ENCODE results near the gene SLF2. TPM values are rescaled to one million over a fixed set of nuclear protein-coding genes. Genes with fewer than 3 reads are reported as not detected.

SLF2 gene
- total and polyA plus RNA-seq, 9 of the 15 experiments (the other 6 are each of a cell fraction or from before 2014, with no cell fraction given): 1.7 to 18.4 (median 7.8) TPM

DNA sequence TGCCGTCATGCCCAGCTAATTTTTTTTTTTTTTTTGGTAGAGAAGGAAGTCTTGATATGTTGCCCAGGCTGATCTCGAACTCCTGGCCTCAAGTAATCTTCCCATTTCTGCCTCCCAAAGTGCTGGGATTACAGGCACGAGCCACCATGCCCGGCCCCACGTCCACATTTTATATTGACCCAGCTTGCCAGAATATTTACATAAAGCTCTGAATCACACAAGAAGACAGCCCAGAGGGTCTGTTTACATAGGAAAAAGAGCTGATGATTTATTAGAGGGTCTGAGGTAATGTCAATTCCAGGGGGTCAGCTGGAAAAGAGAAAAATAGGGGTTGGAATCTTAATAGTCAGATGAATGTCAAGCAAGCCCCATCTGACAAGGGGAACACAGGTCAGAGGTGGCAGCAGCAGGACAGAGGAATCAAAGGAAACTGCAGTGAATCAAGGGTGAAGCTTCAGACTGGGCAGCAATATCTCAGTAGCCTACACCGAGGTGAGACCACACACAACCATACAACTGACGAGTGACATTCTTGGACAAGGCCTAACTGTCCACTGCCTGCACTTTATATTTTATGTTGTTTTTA lies 15.8 kb upstream of the SLF2 start:
- intact Hi-C loops (cut with micrococcal nuclease): no loop called here
- H3K27ac ChIP-seq (ENCODE audit: extremely low read depth, low read depth, low read length): no peak overlapping the region
- no peak overlapping the region for H2AFZ ChIP-seq (ENCODE audit: low read depth, low read length)
- 0 out of 4 replicates have a peak overlapping the region, but pooled peaks of 1 of the 2 experiments have one; percentile 26 for H3K9ac ChIP-seq (ENCODE audit: insufficient read depth in 1 of 2, low read depth in 2 of 2, low read length in 2 of 2)
- ChIA-PET POLR2A (interaction anchor here (0.6 to 0.7 kb wide), 2 partner anchors 53 to 183 kb away, joined by 3 to 4 read pairs; no protein-coding TSS in a partner anchor), CTCF (ENCODE audit: low intra/inter-chr PET ratio) (no interaction called here)
- H3K4me2 ChIP-seq (ENCODE audit: insufficient read depth, low read length): no peak overlapping the region
- H3K4me1 ChIP-seq (replicated peaks in 1 of 2; ENCODE audit: control insufficient read depth in 2 of 2, insufficient read depth in 2 of 2, low read length in 2 of 2): no peaks in the 10 kb centered on the region; a peak in 1 of 5 replicates
- WGBS (ENCODE audit: insufficient coverage, low coverage, missing lambda C conversion rate): 20% methylated on average over 5 of the region's 7 CpGs
- no peaks in the 10 kb centered on the region for H3K9me3 ChIP-seq (replicated peaks; ENCODE audit: control insufficient read depth, insufficient read depth, low read depth, low read length)
- H3K79me2 ChIP-seq (ENCODE audit: control insufficient read depth, insufficient read depth, low read length): no peaks in the 10 kb centered on the region
- H3K27me3 ChIP-seq (ENCODE audit: control insufficient read depth in 2 of 2, insufficient read depth in 2 of 2, low read length in 2 of 2): no peaks in the 10 kb centered on the region; a peak in 1 of 5 replicates
- ATAC-seq: no peak
- no peaks in the 10 kb centered on the region for H3K36me3 ChIP-seq (ENCODE audit: control insufficient read depth, insufficient read depth, low read length)
- no peak for FAIRE-seq
- H4K20me1 ChIP-seq (replicated peaks; ENCODE audit: control insufficient read depth, insufficient read depth, low read length): no peaks in the 10 kb centered on the region
- in situ Hi-C loops (cut with MboI): loop anchor here (25.0 kb wide), 1 partner anchor 560 kb away; the partner anchor contains the start of genes PKD2L1 and SCD
- TF ChIP-seq ZFP1 (CRISPR knock-in tag; IDR thresholded peaks at IDR 0.05) (no peak), SREBF1 (IDR thresholded peaks at IDR 0.05; ENCODE audit: borderline replicate concordance, low read depth, low read length) (no peak), HEY1 (CRISPR knock-in tag; IDR thresholded peaks at IDR 0.05; ENCODE audit: borderline replicate concordance) (no peak), RBBP5 (IDR thresholded peaks at IDR 0.05; ENCODE audit: borderline replicate concordance, insufficient read depth, low read length, poor library complexity, severe bottlenecking) (no peak), NELFE (IDR thresholded peaks at IDR 0.05; ENCODE audit: insufficient read depth, insufficient read length) (no peak), HMGN3 (IDR thresholded peaks at IDR 0.05; ENCODE audit: borderline replicate concordance, extremely low read depth, insufficient read length, low read depth, low read length) (no peak), GATAD2A (IDR thresholded peaks at IDR 0.05) (no peak), FOXP1 (CRISPR knock-in tag; IDR thresholded peaks at IDR 0.05) (no peak), PCBP2 (IDR thresholded peaks at IDR 0.05; ENCODE audit: low read depth, low read length, poor library complexity, severe bottlenecking) (no peak), ILF3 (IDR thresholded peaks at IDR 0.05; ENCODE audit: borderline replicate concordance) (no peak)
- DNase-seq (ENCODE audit: extremely low read depth in 1 of 4, low spot score in 3 of 4): no peak
- no peak overlapping the region for H3K4me3 ChIP-seq
- BruUV-seq (replicated peaks): no TSS peak
- no peaks in the 10 kb centered on the region for H3K9me1 ChIP-seq (ENCODE audit: control insufficient read depth, insufficient read depth, low read length)
